HepG2 (cell line): ENCODE measurements around the gene GSTT2B. TPM values are rescaled to one million over a fixed set of nuclear protein-coding genes. Genes with fewer than 3 reads are reported as not detected.

Experiments
- ERF ChIP-seq: IDR thresholded peaks from 2 replicates; pipeline ENCODE4 v1.6.1; 2018; ENCODE audit warnings: missing biosample characterization, missing genetic modification reagents
- GABPA ChIP-seq, 2 experiments: IDR thresholded peaks; 2 replicates each; pipeline ENCODE4 v1.6.1; 2011 to 2016; ENCODE audit warnings: low read depth in 2 of 2, low read length in 1 of 2, missing biosample characterization in 1 of 2, missing genetic modification characterization in 1 of 2
- HNRNPH1 ChIP-seq: fragments of 200-400 bp; formaldehyde crosslinking; optimal IDR thresholded peaks from 2 replicates; pipeline ENCODE3; 2017; ENCODE audit warnings: mild to moderate bottlenecking, low read depth, low read length
- ISL2 ChIP-seq: sonication (generic); formaldehyde crosslinking; IDR thresholded peaks from 2 replicates; pipeline ENCODE4 v1.5.0; 2020; ENCODE audit warnings: missing genetic modification reagents
- KLF11 ChIP-seq: IDR thresholded peaks from 2 replicates; pipeline ENCODE4 v1.6.1; 2016; ENCODE audit warnings: missing compliant biosample characterization
- MYC ChIP-seq: sonication (generic); formaldehyde crosslinking; IDR thresholded peaks from 2 replicates; pipeline ENCODE4 v1.9.0; 2021; ENCODE audit warnings: missing genetic modification reagents, borderline replicate concordance
- PHF5A ChIP-seq: IDR thresholded peaks from one replicate; pipeline ENCODE4 v1.6.1; 2018; ENCODE audit warnings: low read depth, missing genetic modification reagents; ENCODE audit not compliant: unreplicated experiment
- RELA ChIP-seq: sonication (generic); formaldehyde crosslinking; IDR thresholded peaks from 2 replicates; pipeline ENCODE4 v1.4.0; 2020; ENCODE audit warnings: missing genetic modification reagents
- TBP ChIP-seq: sonication (generic); formaldehyde crosslinking; IDR thresholded peaks from 2 replicates; pipeline ENCODE4 v1.5.0; 2020; ENCODE audit warnings: missing genetic modification reagents
- ZNF143 ChIP-seq: sonication (generic); formaldehyde crosslinking; IDR thresholded peaks from 2 replicates; pipeline ENCODE4 v1.4.0; 2020; ENCODE audit warnings: missing genetic modification reagents
- ZNF30 ChIP-seq: sonication (generic); formaldehyde crosslinking; IDR thresholded peaks from 2 replicates; pipeline ENCODE4 v1.5.0; 2020; ENCODE audit warnings: mild to moderate bottlenecking, missing genetic modification reagents
- ZNF484 ChIP-seq: sonication (generic); formaldehyde crosslinking; IDR thresholded peaks from 2 replicates; pipeline ENCODE4 v1.5.1; 2020; ENCODE audit warnings: mild to moderate bottlenecking, low read depth, missing genetic modification reagents, borderline replicate concordance
- polyA plus RNA-seq, 8 experiments: library from polyadenylated mRNA; depleted of rRNA in 3 of 8; stranded (reverse) in 7 of 8; unstranded in 1 of 8; fragments of >200 nt; fragmentation: Illumina TruSeq in 4 of 8; extraction: Trizol in 4 of 8; gene quantifications; 2 replicates each; pipeline versions ENCODE4 v1.2.1 to v1.2.3, GENCODE V29; 2011 to 2016; ENCODE audit warnings: low read depth in 4 of 8, missing spikeins in 1 of 8, mixed read lengths in 1 of 8; ENCODE audit not compliant: insufficient read depth in 1 of 8
- total RNA-seq, 5 experiments: library from RNA; depleted of rRNA; stranded (reverse); fragments of >200 nt; fragmentation: Illumina TruSeq; extraction: Trizol; gene quantifications; 2 replicates each; pipeline ENCODE4 v1.2.3, GENCODE V29; 2016; ENCODE audit warnings: low read depth in 1 of 5
- TF ChIP-seq, protein P1 (sequence below): sonication (generic); formaldehyde crosslinking; IDR thresholded peaks from 2 replicates; pipeline ENCODE4 v1.5.0; 2020; ENCODE audit warnings: mild to moderate bottlenecking, missing genetic modification reagents
- TF ChIP-seq, protein P2 (sequence below): sonication (generic); formaldehyde crosslinking; IDR thresholded peaks from 2 replicates; pipeline ENCODE4 v1.4.0; 2020; ENCODE audit warnings: missing genetic modification reagents
- TF ChIP-seq, protein P3 (sequence below), 2 experiments: fragments of 450-650 bp in 1 of 2; sonication (generic) in 1 of 2; formaldehyde crosslinking in 1 of 2; IDR thresholded peaks; 2 replicates each; pipeline versions ENCODE4 v1.6.1 to v1.8.0; 2016 to 2022; ENCODE audit warnings: antibody characterized with exemption in 1 of 2, mild to moderate bottlenecking in 1 of 2, missing genetic modification reagents in 1 of 2
- TF ChIP-seq, protein P4 (sequence below): sonication (generic); formaldehyde crosslinking; IDR thresholded peaks from 2 replicates; pipeline ENCODE4 v1.4.0; 2020; ENCODE audit warnings: mild to moderate bottlenecking, low read depth, missing genetic modification reagents

GSTT2B gene
- total and polyA plus RNA-seq, 2 of the 13 experiments (the other 11 are each of a cell fraction or from before 2014, with no cell fraction given): 1.5 to 3.9 TPM

DNA sequence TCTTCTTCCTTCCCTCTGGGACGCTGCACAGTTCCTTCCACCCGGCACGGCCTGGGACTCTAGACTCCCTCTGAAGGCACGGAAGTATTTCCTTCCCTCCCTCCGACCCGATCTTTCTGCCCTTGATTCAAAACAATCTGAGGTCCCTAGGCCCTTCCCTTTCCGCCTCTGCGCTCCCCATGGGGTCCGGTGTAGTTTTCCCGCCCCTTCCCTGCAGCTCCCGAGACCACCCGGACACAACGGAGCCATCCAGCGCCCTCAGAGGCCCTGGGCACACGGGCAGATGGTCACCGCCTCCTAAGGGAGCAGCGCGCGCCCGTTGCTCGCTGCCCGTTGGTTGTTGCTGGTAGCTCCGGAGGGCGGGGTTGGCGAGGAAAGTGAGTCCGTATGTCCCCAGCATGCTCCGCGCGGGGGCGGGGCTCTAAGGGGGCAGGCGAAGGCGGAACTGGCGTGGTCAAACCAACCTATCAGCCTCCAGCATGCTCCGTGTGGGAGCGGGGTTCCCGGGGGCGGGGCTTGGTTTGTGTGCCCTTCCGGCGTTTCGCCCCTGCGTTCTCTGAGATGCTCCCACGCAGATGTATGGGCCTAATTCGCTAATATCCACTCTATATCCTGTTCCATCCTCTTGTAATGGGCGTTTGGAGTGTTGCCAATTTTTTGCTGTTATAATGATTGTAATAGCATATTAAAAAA is 47.2 kb downstream of the GSTT2B start (continued):
- TF ChIP-seq, protein P1, sequence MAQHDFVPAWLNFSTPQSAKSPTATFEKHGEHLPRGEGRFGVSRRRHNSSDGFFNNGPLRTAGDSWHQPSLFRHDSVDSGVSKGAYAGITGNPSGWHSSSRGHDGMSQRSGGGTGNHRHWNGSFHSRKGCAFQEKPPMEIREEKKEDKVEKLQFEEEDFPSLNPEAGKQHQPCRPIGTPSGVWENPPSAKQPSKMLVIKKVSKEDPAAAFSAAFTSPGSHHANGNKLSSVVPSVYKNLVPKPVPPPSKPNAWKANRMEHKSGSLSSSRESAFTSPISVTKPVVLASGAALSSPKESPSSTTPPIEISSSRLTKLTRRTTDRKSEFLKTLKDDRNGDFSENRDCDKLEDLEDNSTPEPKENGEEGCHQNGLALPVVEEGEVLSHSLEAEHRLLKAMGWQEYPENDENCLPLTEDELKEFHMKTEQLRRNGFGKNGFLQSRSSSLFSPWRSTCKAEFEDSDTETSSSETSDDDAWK (CRISPR knock-in tag): no peak
- TF ChIP-seq, protein P2, sequence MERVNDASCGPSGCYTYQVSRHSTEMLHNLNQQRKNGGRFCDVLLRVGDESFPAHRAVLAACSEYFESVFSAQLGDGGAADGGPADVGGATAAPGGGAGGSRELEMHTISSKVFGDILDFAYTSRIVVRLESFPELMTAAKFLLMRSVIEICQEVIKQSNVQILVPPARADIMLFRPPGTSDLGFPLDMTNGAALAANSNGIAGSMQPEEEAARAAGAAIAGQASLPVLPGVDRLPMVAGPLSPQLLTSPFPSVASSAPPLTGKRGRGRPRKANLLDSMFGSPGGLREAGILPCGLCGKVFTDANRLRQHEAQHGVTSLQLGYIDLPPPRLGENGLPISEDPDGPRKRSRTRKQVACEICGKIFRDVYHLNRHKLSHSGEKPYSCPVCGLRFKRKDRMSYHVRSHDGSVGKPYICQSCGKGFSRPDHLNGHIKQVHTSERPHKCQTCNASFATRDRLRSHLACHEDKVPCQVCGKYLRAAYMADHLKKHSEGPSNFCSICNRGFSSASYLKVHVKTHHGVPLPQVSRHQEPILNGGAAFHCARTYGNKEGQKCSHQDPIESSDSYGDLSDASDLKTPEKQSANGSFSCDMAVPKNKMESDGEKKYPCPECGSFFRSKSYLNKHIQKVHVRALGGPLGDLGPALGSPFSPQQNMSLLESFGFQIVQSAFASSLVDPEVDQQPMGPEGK (CRISPR knock-in tag): peak; percentile 75
- TF ChIP-seq, protein P3, sequence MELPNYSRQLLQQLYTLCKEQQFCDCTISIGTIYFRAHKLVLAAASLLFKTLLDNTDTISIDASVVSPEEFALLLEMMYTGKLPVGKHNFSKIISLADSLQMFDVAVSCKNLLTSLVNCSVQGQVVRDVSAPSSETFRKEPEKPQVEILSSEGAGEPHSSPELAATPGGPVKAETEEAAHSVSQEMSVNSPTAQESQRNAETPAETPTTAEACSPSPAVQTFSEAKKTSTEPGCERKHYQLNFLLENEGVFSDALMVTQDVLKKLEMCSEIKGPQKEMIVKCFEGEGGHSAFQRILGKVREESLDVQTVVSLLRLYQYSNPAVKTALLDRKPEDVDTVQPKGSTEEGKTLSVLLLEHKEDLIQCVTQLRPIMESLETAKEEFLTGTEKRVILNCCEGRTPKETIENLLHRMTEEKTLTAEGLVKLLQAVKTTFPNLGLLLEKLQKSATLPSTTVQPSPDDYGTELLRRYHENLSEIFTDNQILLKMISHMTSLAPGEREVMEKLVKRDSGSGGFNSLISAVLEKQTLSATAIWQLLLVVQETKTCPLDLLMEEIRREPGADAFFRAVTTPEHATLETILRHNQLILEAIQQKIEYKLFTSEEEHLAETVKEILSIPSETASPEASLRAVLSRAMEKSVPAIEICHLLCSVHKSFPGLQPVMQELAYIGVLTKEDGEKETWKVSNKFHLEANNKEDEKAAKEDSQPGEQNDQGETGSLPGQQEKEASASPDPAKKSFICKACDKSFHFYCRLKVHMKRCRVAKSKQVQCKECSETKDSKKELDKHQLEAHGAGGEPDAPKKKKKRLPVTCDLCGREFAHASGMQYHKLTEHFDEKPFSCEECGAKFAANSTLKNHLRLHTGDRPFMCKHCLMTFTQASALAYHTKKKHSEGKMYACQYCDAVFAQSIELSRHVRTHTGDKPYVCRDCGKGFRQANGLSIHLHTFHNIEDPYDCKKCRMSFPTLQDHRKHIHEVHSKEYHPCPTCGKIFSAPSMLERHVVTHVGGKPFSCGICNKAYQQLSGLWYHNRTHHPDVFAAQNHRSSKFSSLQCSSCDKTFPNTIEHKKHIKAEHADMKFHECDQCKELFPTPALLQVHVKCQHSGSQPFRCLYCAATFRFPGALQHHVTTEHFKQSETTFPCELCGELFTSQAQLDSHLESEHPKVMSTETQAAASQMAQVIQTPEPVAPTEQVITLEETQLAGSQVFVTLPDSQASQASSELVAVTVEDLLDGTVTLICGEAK (IDR thresholded peaks at IDR 0.05): no peak
- TF ChIP-seq, protein P3 (CRISPR knock-in tag; IDR thresholded peaks at IDR 0.05): peak; percentile 80
- no peak for TF ChIP-seq TBP (CRISPR knock-in tag)
- TF ChIP-seq ERF (CRISPR knock-in tag): peak; percentile 95
- TF ChIP-seq GABPA (IDR thresholded peaks at IDR 0.05; ENCODE audit: low read depth, low read length): peak; percentile 58
- TF ChIP-seq GABPA (CRISPR knock-in tag; IDR thresholded peaks at IDR 0.05; ENCODE audit: low read depth): peak; percentile 86
- no peak for TF ChIP-seq ZNF30 (CRISPR knock-in tag)
- peak; percentile 82; the same call in 1 of the 2 replicates for TF ChIP-seq KLF11 (CRISPR knock-in tag)
- no peak for TF ChIP-seq ISL2 (CRISPR knock-in tag)
- TF ChIP-seq ZNF143: peak; percentile 90
- peak; percentile 81; the same call in 1 of the 2 replicates for TF ChIP-seq RELA
- peak; percentile 62 for TF ChIP-seq PHF5A (CRISPR knock-in tag)
- no peak for TF ChIP-seq ZNF484 (CRISPR knock-in tag)
- peak; percentile 85 for TF ChIP-seq MYC
- TF ChIP-seq HNRNPH1: no peak
- TF ChIP-seq, protein P4, sequence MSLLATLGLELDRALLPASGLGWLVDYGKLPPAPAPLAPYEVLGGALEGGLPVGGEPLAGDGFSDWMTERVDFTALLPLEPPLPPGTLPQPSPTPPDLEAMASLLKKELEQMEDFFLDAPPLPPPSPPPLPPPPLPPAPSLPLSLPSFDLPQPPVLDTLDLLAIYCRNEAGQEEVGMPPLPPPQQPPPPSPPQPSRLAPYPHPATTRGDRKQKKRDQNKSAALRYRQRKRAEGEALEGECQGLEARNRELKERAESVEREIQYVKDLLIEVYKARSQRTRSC: no peak
